CD4-positive, alpha-beta T cell treated with Interleukin-1 beta for 1 hour (primary cell): ENCODE data around the gene WSCD2.
"Not testable (repeated sequence)": the region's sequence is repeated elsewhere in the genome, so short reads cannot be mapped to it uniquely, and the experiment has no call there.

Experiments used
- DNase-seq, 2 donors: peaks; one replicate each; pipeline ENCODE4 v3.0.0-alpha.2; 2020 to 2022

Gene WSCD2

DNA sequence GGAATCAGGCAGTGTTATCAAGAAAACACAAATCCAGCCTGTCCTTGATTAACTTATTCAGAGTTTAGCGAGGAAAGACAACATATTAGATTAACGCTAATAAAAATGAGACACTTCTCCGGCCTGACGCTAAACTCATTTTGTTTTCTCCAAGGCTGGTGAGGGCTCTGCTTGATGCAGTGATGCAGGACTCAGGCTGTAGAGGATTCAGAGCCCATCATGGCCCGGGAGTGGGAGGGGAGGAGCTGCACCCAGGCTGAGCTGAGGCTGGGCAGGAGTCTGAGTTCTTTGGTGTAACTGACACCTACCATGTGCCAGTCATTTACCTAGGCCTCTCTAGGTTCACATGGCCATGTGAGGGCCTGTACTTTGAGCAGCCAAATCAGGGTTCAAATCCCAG, 70.0 kb downstream of the WSCD2 start:
- no peak for DNase-seq

DNA sequence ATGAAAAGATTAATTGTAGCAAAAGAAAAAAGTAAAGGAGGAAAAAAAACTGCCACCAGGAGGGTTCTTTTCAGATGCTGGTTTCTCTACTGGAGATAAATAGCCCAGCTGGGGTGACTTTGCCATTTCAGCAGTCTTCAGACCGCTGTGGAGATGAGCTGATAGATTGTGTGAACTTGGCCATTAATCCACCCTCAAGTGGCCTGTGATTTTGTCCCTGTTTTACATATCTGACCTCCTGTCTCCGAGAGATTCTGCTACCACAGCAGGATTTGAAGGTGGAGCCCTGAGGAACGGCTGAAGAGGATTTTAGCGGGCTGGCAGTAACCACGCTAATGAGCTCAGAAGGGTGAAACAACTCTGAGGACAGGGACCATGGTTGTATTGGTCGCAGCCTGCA, 72.7 kb downstream of the WSCD2 start:
- DNase-seq = no peak

DNA sequence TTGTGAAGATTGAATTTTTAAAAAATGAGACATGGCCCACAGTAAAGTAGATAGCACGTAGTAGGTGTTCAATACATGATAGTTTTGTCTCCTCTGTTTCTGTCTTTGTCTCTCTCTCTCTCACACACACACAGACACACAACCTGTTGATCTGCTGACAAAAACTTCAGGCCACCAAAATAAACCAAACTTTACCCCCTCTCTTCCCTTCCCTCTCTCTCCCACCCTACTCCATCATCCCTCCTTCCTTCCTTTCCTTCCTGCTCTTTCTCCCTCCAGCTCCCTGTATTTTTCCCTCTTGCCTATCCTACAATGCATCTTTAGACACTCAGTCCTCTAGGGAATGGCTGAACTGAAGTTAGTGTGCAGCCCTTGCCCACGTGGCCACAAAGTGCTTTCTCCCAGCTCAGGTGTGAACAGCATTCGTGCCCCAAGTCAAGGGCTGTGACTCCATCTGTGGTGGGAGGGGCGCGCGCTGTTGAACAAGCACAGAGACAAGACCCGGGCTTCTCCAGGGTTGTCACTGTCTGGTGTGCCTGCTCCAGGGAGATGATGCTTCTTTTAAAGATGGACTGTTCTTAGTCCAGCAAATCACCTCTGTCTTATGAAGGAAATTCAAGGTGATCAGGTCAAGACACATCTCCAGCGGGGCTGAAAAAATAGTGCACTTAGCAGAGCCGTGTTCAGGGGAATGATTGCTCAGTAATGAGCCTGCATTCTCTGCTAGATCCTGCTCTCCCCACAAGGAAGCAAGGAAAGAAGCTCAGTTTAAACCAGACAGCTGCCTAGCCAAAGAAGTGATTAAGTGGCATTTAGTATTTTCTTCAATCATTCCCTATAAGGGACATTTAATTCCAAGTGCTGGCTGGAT, 75.3 kb downstream of the WSCD2 start:
- DNase-seq = no peak

DNA sequence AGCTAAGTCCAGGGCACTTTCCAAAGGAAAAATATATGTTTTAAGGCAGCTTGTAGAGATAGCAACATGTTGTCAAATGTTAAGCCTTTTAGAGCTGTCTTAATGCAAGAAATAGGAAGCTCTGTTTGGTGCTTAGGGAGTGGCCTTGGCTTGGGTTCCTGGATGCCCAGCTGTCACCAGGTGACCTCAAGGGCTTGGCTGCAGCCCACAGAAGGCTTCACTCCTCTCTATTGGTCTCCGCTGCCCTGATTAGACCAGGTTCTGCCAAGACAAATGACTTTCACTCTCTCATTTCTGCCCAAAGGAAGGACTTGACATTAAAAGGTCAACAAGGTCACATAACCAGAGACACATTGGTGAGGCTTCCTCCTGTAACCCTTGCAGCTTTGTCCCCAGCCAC, 76.8 kb downstream of the WSCD2 start:
- DNase-seq = no peak

DNA sequence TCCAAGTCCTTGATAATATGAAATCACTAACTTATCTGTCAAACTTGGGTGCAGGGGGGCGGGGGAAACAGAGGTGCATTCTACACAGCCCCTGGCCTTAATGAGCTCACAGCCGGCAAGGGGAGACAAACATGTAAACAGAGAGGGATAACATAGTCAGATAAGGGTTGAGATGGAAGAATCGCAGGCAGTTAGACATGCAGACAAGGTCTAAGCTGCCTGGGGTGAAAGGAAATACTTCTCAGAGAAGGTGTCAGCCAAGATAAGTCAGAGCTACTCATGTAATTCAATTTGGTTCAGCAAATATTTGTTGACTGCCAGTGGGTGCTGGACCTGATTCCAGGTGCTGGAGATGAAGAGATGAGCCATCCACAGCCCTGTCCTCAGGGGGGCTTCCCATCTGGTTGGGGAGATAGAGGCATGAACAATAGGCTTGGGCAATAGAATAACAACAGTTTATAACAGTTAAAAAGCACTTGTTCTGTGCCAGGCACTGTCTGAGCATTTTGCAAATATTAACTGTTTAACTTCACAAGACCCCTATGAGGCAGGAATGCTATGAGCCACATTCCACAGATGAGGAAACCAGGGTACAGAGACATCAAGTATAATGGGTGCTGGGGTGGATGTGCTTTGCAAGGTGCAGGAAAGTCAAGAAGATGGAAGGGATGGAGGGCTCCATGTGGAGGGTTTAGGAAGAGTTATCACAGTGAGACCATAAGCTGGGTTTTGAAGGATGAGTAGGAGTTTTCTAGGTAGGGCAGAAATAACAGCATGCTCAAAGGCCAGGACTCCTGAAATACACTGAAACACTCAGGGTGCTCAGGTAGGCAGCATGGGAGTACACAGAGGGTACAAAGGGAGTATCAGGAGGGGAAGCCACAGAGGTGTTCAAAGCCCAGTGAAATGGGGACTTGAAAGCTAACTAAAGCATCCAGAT, 79.0 kb downstream of the WSCD2 start:
- no peak for DNase-seq

DNA sequence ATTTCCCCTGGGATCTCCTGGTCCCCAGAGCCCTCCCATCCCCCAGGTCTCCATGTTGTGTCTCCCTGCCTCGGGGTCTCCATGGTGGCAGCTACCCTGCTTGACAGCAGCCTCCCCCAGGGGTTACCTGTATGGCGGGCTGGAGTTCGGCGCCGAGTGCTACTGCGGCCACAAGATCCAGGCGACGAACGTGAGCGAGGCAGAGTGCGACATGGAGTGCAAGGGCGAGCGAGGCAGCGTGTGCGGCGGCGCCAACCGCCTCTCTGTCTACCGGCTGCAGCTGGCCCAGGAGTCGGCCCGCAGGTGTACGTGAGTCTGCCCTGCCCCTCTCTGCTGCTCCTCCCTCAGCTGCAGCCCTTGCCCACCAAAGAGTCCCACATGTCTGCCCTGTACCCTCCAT, 80.9 kb downstream of the WSCD2 start:
- no peak for DNase-seq

DNA sequence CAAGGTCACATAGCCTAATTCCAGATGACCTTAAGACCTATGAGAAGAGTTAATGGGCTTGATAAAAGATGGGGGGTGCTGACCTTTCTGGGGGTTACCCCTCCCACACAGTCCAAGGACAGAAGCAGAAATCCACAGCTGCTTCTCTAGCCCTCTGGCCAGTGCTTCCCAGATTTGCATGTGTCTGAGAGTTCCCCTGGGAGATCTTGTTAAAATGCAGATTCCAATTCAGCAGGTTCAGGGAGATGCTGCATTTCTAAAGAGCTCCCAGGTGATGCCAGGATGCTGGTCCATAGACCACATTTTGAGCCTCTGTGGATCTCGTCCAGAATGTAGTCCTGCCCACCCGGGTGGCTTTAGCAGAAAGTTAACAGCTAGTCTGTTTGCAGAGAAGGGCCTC, 82.1 kb downstream of the WSCD2 start:
- DNase-seq = no peak

DNA sequence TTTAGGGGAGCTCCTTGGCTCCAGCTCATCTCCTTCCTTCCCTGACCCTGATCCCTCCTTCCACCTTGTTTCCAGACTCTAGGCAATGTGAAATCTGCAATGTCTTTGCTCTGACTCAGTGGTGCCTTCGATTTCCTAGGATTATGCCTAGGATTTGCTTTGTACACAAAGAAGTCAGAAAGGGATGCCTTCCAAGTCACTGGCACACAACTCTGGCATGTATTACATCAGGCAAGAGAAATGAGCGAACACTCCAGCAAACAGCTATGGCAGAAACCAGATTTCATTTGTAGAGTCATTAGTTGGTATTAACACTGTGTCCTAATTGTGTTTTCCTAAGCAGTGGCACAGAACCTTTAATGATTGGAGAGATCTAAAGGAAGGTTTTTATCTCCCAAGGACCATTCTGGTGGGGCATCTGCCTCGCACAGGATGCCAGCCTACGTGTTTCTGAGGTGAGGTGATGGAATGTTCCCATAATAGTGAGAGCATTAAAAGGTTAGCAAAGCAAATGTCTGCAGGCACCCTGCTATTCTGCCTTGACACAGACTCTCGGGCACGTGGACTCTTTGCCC, 84.9 kb downstream of the WSCD2 start:
- DNase-seq = no peak

DNA sequence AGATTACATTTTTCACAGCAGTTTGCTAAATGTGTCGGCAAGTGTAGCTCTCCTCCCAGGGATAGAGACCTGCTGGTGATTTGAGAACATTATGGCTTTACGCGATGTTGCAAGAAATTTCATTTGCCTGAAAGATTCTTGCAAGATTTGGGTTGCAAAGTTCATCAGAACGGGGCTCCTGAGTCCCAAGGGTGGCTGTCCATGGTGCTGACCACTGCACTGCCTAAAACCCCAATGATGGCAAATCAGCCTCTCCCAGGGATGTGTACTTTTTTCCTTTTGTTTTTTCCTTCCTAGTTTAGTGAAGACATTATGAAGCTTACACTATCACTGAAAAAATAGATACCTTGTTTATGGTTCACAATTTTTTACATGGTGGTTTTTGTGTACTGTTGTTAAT, 85.4 kb downstream of the WSCD2 start:
- DNase-seq = peak in 1 of 2 donors; percentile 4

DNA sequence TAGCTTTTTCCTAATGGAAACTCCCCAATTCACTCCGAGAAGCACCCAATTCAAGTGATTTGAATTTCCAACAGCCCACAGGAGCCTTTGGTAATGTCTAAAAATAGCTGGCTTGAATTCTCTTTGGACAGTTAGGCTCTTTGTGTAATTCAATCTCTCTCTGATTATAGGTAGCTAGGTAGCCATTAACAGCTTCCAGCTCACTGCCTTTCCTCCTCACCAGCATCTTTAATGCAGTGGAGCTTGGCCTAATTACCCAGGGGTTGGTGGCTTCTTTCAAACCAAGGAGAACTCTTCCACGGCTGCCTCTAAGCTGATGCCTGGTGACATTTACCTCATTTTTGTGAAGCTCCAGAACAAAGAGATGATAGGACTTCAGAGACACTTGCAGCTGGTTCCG, 86.4 kb downstream of the WSCD2 start:
- no peak for DNase-seq

DNA sequence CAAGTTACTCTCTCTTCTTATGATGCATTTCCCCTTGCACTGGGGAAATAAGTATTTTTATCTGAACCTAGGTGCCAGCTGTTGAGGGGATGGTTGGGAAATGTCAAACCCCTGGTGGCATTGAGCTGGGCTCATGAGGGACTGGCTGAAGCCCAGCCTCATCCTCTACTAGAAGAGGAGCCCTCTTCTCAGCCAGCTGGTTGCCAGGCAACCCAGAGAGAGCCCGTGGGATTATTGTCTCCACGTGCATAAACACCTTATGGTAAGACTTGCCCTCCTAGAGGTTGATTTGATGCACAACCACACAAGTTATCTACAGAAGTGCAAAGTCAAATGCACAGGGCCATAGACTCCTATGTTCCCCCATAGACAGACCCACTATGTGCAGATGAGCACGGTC, 89.8 kb downstream of the WSCD2 start:
- no peak for DNase-seq

DNA sequence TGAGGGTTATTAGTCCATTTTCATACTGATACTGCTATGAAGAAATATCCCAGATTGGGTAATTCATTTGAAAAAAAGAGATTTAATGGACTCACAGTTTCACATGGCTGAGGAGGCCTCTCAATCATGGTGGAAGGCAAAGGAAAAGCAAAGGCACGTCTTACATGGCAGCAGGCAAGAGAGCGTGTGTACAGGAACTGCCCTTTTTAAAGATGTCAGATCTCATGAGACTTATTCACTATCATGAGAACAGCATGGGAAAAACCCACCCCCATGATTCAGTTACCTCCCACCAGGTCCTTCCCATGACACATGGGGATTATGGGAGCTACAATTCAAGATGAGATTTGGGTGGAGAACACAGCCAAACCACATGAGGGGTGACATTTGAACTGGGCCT, 96.0 kb downstream of the WSCD2 start:
- not testable (repeated sequence) for DNase-seq

DNA sequence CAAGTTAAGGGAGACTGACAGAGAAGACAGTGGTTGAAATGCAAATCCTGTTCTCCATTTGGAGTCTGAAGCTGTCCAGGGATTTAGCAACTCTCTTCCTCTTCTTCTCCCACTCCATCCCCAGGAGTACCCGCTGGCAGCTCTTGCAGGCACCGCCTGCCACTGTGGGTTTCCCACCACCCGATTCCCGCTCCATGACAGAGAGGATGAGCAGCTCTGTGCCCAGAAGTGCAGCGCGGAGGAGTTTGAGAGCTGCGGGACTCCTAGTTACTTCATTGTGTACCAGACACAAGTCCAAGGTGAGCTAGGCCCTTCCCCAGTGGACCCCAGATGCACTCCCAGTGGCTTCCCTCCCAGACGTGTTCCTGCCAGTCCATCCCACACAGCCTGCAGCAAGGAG, 97.8 kb downstream of the WSCD2 start:
- DNase-seq = no peak

DNA sequence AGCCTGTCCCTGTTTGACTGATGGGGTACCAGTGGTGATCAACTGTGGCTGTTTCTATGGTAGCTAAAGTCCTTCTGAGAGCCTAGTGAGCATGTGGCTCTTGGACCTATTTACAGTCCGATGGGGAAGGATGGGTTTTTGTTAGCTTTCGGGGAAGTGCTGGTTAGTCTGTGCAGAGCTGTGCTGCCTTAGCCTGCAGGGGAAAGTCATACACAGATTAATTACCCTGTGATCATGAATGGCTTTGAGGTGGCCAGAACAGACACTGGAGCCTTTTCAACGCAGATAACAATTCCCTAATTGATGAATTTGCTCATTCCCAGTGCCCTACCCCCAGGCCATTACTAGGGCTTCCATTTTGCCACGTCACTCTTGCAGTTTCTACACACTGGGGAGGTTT, 99.7 kb downstream of the WSCD2 start:
- no peak for DNase-seq

DNA sequence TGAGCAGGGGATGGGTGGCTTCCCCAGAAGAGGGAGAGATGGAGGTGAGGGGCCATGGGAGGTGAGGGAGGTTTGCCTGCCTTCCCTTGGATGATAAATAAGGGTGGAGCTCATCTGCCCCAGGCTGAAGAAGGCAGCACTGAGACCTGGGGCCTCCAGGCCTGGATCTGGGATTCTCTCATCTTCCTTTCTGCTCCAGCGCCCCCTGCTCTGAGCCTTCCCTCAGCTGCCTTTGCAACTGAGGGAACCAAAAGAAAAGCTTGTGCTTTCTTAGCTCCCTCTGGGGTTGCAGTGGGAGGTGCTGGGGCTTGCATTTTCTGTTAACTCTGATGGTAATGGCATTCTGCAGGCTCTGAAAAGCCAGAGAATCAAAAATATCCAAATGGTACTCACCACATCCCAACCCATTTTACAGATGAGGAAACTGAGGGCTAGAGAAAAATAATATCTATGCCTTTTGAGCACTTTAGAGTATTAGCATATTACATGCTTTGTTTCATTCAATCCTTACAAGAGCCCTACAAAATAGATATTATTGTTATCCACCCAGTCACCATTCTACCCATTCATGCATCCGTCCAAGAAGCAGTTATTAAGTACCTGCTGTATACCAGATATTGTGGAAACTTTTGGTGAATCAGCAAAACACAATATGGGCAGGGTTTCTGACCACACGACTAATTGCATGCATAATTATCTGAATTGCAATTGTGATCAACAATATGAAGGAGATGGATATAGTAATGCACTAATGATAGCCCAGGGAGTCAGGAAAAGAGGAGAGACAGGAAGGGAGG, 102.2 kb downstream of the WSCD2 start:
- DNase-seq = no peak

DNA sequence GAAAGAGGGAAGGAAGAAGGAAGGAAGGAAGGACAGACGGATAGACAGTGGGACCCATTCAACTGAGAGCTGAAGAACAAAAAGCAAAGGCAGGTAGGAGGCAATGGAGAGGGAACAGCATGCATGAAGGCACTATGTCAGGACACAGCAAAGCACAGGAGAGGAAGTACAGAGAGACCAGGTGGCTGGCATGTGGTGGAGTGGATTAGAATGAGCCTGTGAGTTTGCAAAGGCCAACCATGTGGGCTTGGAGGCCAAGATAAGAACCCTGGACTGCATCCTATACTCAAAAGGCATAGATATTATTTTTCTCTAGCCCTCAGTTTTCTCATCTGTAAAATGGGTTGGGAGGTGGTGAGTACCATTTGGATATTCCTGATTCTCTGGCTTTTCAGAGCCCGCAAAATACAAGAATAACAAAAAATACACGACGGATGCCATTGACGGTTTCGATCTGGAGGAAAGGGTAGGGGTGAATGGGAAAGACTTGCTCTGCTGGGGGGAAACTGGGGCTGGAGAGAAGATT, 102.9 kb downstream of the WSCD2 start:
- DNase-seq = no peak

DNA sequence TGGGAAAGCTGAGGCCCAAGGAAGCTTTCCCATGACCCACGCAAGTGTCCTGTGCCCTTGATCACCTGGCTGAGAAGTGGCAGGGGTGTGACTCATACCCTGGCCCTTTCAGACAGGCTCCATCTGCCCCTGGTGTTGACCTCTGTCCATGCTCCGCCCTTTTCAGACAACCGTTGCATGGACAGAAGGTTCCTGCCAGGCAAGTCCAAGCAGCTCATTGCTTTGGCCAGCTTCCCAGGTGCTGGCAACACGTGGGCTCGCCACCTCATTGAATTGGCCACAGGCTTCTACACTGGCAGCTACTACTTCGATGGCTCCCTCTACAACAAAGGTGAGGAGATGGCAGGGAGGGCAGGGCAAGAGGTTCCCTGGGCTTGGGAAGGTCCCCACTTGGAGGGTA, 103.5 kb downstream of the WSCD2 start:
- DNase-seq = no peak

DNA sequence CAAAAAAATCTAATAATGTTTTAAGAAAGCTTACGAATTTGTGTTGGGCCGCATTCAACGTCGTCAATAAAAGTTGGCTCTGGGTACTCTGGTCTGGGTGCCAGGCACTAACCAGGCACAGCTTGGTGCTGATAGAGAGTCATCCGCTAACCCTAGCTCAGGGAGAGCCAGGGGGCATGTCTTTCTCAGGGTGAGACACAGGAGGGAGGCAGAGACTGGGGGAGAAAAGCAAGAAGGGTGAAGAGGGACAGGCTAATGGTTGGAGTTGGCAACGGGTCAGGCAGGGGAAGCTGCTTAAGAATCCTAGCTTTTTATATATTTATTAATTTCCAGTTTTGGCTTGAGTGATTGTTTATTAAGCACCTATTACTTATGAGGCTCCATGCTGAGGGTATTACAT, 105.1 kb downstream of the WSCD2 start:
- DNase-seq = peak; percentile 31 to 35

DNA sequence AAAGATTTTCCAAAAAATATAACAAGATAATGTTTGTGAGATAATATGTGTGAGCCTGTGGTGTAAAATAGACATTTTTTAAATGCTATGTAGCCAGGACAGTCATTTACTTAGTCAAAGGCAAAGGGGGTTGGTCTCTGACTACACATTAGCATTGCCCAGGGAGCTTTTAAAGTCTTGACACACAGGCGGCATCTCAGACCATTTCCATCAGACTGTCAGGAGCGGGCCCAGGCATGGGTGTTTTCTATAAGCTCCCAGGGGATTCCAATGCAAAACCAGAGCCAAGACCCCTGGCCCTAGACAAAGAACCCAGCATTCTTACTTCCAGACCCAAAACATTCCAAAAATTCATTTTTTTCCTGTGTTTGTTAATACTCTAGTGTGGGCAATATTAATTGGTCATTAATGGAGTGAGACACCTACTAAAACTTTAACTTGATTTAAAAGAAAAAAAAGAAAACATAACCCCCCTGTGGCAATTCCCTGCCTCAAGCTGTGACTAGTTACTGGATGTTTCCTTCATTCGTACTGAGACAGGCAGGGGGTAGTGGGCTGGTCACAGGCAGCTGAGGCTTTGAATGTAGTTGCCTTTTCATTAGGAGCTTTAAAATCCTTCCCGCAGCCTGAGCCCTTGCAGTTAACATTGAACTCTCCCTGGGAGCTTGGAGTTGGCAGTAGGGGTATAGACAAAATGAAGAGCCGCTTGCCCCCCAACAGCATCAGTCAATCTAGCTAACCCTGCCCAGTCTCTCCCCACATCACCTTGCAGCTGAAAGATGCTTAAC, 106.3 kb downstream of the WSCD2 start:
- no peak for DNase-seq

DNA sequence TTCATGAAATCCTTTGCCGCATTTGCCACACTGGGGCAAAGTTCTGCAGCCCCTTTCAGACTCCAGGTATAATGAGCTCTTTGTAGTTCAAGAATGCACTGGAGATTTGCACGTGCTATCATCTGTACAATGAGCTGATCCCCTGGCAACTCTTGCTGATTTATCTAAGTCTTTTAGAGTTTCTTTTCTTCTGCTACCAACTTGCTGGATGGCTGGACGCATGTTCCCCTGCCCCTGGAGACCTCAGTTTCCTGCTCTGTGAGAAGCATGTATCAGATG, 106.8 kb downstream of the WSCD2 start:
- DNase-seq = no peak

DNA sequence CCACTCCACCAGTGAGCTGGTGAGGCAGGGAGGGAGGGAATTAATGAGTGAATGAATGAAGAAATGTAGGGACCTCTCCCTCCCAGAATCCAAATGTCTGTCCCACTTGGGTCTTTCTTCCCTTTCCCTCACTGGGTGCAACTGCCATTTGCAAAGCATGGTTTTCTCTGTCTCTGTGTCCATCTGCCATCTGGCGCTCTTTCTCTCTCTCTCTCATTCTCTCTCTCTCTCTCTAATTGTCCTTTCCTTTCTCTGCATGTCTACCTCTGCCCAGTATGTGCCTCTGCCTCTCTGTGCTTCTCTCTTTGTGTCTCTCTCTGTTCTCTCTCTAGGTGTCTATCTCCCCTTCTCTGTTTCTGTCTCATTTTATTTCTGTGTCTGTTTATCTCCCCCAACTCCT, 107.3 kb downstream of the WSCD2 start:
- DNase-seq = no peak

DNA sequence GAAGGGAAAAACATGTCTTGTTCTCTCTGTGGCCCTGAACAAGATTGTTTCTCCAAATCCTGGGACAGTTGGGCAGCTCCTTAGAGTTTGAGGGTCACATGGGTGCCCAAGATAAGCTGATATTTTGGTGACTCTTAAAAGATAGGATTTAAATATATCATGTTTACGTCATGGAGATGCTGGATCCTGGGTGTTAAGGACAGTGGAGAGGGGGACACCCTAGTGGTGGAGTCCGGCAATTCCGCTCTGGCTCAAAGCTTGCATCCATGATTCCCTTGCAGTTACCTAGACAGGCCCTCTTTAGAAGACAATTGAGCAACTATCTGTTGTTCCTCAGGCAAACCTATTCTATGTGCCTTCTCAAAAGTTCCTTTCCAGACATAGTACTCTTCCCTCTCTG, 108.2 kb downstream of the WSCD2 start:
- no peak for DNase-seq
